Naive thymus-derived CD8-positive, alpha-beta T cell (primary cell): Measurements from ENCODE around the gene ATP2B3. TPM values are rescaled to one million over a fixed set of nuclear protein-coding genes. Genes with fewer than 3 reads are reported as not detected.

Experiments
- polyA plus RNA-seq, 3 donors: library from polyadenylated mRNA; unstranded; fragments of 300-500 nt; fragmentation: Illumina TruSeq; gene quantifications; one replicate each; pipeline ENCODE4 v1.2.3, GENCODE V29; 2021
- total RNA-seq, 8 experiments: library from RNA in 2 of 8; stranded (reverse) in 2 of 8; gene quantifications; one replicate each; pipeline ENCODE4 v1.2.3 and lab custom pipeline; 2021 to 2026

ATP2B3 gene
- total and polyA plus RNA-seq, 5 experiments from 2014 or later, result not detected

Other genes with a start within 250 kb of the ATP2B3 start
- not detected for gene PNMA6F, start 195.9 kb upstream of the ATP2B3 start, total RNA-seq
- gene PNMA6F, start 195.9 kb upstream of the ATP2B3 start, polyA plus RNA-seq, result not detected
- gene ZNF275, start 183.5 kb upstream of the ATP2B3 start, total RNA-seq, result 10 to 100 TPM; 14.8 to 17.1 TPM
- gene ZNF275, start 183.5 kb upstream of the ATP2B3 start, polyA plus RNA-seq, result 1 to 10 TPM; 4.8 to 7.5 (median 5.0) TPM
- gene PNMA6E, start 116.3 kb upstream of the ATP2B3 start, total RNA-seq, result not detected
- not detected for gene PNMA6E, start 116.3 kb upstream of the ATP2B3 start, polyA plus RNA-seq
- gene ZFP92, start 106.2 kb upstream of the ATP2B3 start, total RNA-seq, result under 1 TPM; 0.47 to 0.49 TPM
- under 1 TPM; 0.06 to 0.24 (median 0.19) TPM for gene ZFP92, start 106.2 kb upstream of the ATP2B3 start, polyA plus RNA-seq
- gene TREX2, start 71.6 kb upstream of the ATP2B3 start, total RNA-seq, result 1 to 10 TPM; 4.6 to 5.5 TPM
- gene TREX2, start 71.6 kb upstream of the ATP2B3 start, polyA plus RNA-seq, result 1 to 10 TPM in 1 of 3 donors, under 1 TPM in 2; 0.30 to 1.2 (median 0.32) TPM
- 10 to 100 TPM; 33.3 to 38.9 TPM for gene HAUS7, start 47.1 kb upstream of the ATP2B3 start, total RNA-seq
- gene HAUS7, start 47.1 kb upstream of the ATP2B3 start, polyA plus RNA-seq, result 10 to 100 TPM; 19.6 to 30.1 (median 25.6) TPM
- gene BGN, start 22.7 kb upstream of the ATP2B3 start, total RNA-seq, result not detected
- not detected for gene BGN, start 22.7 kb upstream of the ATP2B3 start, polyA plus RNA-seq
- 10 to 100 TPM; 25.3 to 27.3 TPM for gene CCNQ, start 81.5 kb downstream of the ATP2B3 start, total RNA-seq
- 10 to 100 TPM; 28.7 to 37.6 (median 33.8) TPM for gene CCNQ, start 81.5 kb downstream of the ATP2B3 start, polyA plus RNA-seq
- not detected for gene DUSP9, start 129.6 kb downstream of the ATP2B3 start, total RNA-seq
- gene DUSP9, start 129.6 kb downstream of the ATP2B3 start, polyA plus RNA-seq, result not detected
- not detected for gene PNCK, start 156.2 kb downstream of the ATP2B3 start, total RNA-seq
- gene PNCK, start 156.2 kb downstream of the ATP2B3 start, polyA plus RNA-seq, result not detected
- under 1 TPM; 0.31 to 0.49 TPM for gene SLC6A8, start 170.3 kb downstream of the ATP2B3 start, total RNA-seq
- gene SLC6A8, start 170.3 kb downstream of the ATP2B3 start, polyA plus RNA-seq, result under 1 TPM in 2 of 3 donors, not detected in 1; 0.04 to 0.16 TPM
- 100 to 1,000 TPM; 108 to 118 TPM for gene BCAP31, start 206.7 kb downstream of the ATP2B3 start, total RNA-seq
- 100 to 1,000 TPM; 298 to 328 (median 319) TPM for gene BCAP31, start 206.7 kb downstream of the ATP2B3 start, polyA plus RNA-seq
- gene ABCD1, start 207.2 kb downstream of the ATP2B3 start, total RNA-seq, result 1 to 10 TPM; 5.8 to 7.3 TPM
- gene ABCD1, start 207.2 kb downstream of the ATP2B3 start, polyA plus RNA-seq, result 1 to 10 TPM; 1.1 to 2.1 (median 2.0) TPM
- gene PLXNB3, start 246.6 kb downstream of the ATP2B3 start, total RNA-seq, result under 1 TPM; 0.34 to 0.41 TPM
- not detected for gene PLXNB3, start 246.6 kb downstream of the ATP2B3 start, polyA plus RNA-seq